DND-41 (cell line): ENCODE measurements around the gene SMC3.

Experiments used
- EZH2 ChIP-seq: IDR thresholded peaks from 3 replicates; pipeline ENCODE4 v1.6.1; 2012; ENCODE audit warnings: borderline replicate concordance, low read depth, mild to moderate bottlenecking, moderate library complexity, low read length, inconsistent platforms; ENCODE audit not compliant: severe bottlenecking
- TF ChIP-seq, protein P1 (sequence below): IDR thresholded peaks from 2 replicates; pipeline ENCODE4 v1.5.1; 2012; ENCODE audit warnings: borderline replicate concordance, low read length, moderate library complexity, mild to moderate bottlenecking; ENCODE audit not compliant: poor library complexity, severe bottlenecking; ENCODE audit errors: extremely low read depth

DNA sequence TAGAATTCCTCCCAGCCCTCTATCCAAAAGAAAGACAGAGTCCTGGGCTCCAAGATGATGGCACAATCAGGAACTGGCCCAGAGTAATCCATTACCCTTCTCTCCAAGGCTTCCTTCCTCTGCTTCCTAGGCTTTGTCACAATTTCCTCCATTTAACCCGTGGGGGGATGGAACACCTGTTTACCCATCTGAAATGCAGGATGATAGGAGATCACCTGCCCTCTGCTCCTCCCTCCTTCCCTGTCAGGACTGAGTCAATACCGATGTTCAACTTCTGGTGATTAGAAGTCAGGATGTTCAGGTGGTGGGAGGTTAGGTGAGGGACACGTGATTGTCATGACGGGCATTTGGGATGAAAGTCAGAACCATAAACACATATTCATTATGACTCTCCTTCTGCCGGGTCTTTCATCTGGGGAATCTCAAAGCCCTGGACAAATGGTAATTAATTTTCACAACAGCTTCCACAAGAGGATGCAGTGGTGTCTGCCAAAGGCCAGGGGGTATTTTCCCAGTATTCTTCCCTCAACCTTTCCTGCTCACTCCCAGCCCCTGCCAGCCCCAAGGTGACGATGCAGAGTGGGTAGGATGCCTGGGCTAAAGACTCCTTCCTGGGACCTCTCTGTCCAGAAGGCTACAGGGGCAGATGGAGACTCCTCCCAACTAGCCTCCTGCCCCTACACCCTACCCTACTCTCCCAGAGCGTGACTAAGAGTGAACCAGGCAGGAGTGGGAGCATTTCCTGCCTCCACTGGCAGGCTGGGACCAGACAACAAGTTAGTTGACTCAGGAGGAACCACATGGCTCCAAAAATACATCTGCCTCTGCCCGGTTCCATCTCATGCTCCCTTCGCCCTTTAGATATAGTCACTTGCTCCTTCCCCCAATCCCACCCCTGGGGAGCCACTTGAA lies 41.9 kb upstream of the SMC3 start:
- TF ChIP-seq, protein P1, sequence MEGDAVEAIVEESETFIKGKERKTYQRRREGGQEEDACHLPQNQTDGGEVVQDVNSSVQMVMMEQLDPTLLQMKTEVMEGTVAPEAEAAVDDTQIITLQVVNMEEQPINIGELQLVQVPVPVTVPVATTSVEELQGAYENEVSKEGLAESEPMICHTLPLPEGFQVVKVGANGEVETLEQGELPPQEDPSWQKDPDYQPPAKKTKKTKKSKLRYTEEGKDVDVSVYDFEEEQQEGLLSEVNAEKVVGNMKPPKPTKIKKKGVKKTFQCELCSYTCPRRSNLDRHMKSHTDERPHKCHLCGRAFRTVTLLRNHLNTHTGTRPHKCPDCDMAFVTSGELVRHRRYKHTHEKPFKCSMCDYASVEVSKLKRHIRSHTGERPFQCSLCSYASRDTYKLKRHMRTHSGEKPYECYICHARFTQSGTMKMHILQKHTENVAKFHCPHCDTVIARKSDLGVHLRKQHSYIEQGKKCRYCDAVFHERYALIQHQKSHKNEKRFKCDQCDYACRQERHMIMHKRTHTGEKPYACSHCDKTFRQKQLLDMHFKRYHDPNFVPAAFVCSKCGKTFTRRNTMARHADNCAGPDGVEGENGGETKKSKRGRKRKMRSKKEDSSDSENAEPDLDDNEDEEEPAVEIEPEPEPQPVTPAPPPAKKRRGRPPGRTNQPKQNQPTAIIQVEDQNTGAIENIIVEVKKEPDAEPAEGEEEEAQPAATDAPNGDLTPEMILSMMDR, result no peak
- TF ChIP-seq EZH2, result no peak
